Stimulated activated CD4-positive, alpha-beta T cell treated with anti-CD3 and anti-CD28 coated beads, Interleukin-4, amount 100 ng/mL, for 1 hour (primary cell): ENCODE measurements around the gene PPIAL4G.
A peak's percentile ranks its signal among the peaks of the same experiment; 100 is the strongest.
"Not testable (repeated sequence)": the region's sequence is repeated elsewhere in the genome, so short reads cannot be mapped to it uniquely, and the experiment has no call there.

Experiments
- DNase-seq: peaks from one replicate; pipeline ENCODE4 v3.0.0-alpha.2; 2020

The PPIAL4G gene

GRCh38 chr1:148483029-148483428, at the start of gene PPIAL4G:
Gene PPIAL4G, minus strand, starts transcription at chr1:148483302. Its CDS starts 50 bp downstream, at chr1:148483252.
- not testable (repeated sequence) for DNase-seq

DNA sequence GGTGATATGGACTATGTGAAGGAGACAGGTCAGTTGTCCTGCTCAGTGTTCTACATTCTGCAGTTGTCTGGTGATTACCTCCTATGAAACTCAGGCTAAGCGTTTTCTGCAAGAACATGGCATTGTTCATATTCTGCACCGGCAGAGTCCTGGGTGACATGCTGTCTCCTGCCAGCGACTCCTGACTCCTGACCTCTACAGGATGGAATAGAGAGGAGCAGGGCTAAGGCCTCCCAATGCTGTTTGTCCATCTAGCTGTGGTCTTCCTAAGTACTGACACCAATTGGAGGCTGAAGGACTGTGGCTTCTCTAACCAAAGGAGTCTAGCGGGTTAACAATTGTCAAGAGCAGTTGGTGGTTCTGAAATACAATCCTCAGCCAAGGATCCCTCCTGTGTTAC, 49.1 kb upstream of the PPIAL4G start:
- DNase-seq, result not testable (repeated sequence)

GRCh38 chr1:148529101-148529567, 46.0 kb upstream of the PPIAL4G start:
- peak; percentile 75 for DNase-seq

- DNase-seq, result not testable (repeated sequence)
Observed at GRCh38 chr1:148528591-148528990, 45.5 kb upstream of the PPIAL4G start.

GRCh38 chr1:148526587-148526986, 43.5 kb upstream of the PPIAL4G start:
- DNase-seq, result not testable (repeated sequence)

DNA sequence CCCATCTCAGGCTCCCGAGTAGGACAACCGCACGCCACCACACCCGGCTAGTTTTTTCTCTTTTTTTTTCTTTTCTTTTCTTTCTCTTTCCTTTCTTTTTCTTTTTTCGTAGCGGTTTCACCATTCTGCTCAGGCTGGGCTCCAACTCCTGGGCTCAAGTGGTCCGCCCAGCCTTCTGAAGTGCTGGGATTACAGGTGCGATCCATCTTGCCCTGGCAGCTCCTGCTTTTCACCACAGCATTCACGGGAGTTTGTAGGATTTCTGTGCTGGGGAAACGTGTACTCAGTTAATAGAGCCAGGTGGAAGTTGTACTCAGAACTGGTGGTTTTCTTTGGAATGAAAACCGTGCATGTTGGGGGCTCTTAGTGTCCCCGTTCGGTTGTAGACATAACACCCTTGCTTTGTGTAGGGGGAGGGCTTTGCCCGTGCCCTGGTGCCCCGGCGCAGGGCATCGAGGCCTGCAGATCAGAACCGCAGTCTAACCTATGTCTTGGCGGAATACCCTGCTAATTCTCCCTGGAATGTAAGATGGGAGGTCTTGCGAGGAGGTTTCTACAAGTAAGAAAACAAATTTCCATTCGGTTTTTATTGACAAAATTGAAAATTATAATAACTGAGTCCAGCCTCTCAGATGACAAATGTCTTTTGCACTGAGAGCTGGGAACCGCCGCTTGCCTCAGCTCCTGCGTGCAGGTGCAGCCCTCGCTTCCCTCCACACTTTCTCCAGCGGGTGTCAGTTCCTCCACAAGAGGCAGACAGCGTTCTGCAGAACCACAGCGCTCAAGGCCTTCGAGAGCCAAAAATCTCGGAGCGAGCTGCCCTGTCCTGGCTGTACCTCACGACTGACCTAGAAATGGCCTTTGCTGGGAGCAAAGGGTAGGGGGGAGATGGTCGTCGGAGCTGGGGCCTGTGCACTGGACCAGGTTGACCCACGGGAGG, 40.4 kb upstream of the PPIAL4G start:
- DNase-seq, result not testable (repeated sequence)

DNA sequence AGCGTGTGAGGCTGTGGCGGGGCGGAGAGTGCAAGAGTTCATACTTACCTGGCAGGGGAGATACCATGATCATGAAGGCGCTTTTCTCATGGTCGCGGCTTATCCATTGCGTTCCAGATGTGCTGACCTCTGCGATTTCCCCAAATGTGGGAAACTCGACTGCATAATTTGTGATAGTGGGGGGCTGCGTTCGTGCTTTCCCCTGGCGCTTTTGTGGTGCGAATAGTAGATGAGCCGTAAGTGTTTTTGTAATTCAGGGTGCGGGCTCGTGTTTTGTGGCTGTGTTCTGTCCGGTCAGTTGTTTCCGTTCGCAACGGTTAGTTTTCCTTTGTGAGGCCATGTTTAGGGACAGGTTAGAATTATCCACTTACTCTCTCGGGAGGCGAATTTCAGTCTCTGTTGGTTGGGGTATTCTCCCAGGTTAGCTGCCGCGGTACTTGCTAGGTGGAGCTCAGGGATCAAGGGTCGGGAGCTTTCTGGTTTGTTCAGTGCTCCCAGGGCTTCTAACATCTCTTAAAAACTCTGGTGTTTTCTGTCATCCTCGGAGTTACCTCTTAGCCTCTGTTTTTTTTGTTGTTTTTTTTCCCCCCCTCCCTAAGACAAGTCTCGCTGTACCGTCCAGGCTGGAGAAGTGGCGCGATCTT, 39.6 kb upstream of the PPIAL4G start:
- DNase-seq, result peak; percentile 81

DNA sequence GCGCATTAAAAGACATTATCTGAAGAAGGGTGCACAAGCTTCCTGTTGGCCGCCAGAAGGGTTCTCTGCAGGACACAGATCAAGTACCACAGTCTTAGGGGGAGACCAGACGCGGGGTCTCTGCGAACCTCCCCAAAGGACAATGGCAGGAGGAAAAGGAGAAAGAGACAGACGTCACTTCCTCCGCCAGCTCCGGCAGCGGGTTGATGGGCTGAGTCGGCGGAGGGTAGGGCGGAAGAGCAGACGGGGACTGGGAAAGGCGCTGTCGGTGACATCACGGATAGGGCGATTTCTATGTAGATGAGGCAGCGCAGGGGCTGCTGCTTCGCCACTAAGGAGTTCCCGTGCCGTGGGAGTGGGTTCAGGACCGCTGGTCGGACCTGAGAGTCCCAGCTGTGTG, 39.0 kb upstream of the PPIAL4G start:
- DNase-seq, result peak; percentile 78

- DNase-seq, result not testable (repeated sequence)
Observed at GRCh38 chr1:148514310-148514709, 31.2 kb upstream of the PPIAL4G start.

- not testable (repeated sequence) for DNase-seq
Observed at GRCh38 chr1:148512571-148513184, 29.6 kb upstream of the PPIAL4G start.

GRCh38 chr1:148493933-148494332, 10.8 kb upstream of the PPIAL4G start:
- not testable (repeated sequence) for DNase-seq

- not testable (repeated sequence) for DNase-seq
Observed at GRCh38 chr1:148481134-148481533, 2.0 kb downstream of the PPIAL4G start.

- not testable (repeated sequence) for DNase-seq
Observed at GRCh38 chr1:148459694-148460093, 23.4 kb downstream of the PPIAL4G start.

DNA sequence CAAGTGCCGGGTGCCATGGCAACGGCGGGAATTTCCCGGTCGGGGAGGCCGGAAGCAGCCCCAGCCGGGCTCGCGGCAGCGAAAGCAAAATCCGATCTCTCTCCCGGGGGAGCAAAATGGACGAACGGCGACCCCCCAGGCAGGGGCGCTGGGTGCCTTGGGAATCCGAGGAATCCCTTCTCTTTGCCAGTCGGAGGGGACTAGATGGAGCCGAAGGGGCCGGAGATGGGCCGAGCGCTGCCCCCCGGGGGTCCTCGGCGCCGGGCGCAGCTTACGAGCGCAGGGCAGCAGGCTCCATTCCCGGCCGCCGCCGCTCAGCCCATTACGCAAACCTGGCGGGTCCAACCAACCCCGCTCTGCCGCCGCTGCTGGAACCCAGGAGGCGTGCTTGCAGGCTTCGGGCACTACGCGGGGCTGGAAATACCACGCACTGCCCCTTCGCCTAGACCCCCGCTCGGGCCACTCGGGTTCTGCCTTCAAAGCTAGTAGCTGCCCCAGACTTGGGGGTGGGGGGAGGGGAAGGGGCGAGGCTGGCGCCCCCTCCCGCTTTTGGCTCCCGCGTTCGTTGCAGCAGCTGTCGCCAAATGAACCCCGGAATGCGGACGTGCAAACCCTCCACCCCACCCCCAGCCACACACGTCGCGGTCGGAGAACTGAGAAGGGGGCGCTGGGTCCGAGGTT, 24.1 kb downstream of the PPIAL4G start:
- peak; percentile 45 for DNase-seq

DNA sequence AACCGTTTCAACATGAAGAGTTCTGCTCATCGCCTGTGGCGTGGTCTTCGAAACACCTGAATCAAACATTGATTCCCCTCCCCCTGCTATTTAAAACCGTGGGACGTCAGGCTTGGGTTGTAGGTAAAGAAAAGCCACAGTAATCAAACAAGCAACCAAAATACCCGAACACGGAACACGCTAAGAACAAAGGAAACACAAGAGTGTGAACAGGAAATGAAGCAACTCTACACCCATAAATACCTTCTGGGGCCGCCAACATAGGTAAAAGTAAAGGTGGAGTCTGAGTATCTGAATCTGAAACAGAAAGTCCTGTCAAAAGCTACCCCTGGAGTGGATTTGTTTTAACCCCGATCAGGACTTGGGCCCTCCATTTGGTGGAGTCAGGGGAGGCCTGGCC, 24.7 kb downstream of the PPIAL4G start:
- peak; percentile 7 for DNase-seq

DNA sequence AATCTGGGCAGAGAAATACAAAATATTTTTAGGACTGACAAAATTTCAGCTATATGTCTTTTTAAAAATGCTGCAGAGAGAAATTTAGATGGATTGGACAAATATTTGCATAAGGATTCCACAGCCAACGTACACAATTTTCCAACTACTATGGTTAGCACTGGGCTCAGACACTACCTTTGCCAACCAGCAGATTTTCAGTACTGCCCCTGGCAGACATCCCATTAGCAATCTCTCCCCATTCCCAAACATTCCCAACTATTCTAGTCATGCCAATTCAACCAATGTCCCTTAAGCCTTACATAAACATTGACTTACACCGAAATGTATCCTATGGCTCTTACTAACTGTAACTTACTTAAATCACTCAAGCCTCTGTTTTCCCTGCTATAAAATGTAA, 30.3 kb downstream of the PPIAL4G start:
- DNase-seq, result not testable (repeated sequence)

DNA sequence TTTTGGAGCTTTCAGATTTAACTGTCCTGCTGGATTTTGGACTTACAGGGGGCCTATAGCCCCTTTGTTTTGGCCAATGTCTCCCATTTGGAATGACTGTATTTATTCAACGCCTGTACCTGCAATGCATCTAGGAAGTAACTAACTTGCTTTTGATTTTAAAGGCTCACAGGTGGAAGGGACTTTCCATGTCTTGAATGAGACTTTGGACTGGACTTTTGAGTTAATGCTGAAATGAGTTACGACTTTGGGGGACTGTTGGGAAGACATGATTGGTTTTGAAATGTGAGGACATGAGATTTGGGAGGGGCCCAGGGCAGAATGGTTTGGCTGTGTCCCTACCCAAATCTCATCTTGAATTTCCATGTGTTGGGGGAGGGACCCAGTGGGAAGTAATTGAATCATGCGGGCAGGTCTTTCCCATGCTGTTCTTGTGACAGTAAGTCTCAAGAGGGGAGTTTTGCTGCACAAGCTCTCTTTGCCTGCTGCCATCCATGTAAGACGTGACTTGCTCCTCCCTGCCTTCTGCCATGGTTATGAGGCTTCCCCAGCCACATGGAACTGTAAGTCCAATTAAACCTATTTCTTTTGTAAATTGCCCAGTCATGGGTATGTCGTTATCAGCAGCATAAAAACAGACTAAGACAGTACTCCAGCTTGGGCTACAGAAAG, 43.3 kb downstream of the PPIAL4G start:
- not testable (repeated sequence) for DNase-seq

DNA sequence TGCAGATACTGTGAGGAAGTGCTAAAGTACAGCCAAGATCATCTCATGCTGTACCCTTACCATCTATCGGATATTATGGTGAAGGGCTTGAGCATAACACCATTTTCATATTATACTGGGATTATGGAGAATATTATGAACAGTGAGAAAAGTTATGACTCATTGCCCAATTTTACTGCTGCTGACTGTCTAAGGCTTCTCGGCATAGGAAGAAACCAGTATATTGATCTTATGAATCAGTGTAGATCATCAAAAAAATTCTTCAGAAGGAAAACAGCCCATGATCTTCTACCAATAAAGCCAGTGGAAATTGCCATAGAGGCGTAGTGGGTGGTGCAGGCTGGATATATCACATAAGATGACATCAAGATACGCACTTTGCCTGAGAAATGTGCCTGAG, 47.7 kb downstream of the PPIAL4G start:
- DNase-seq, result no peak

- DNase-seq, result no peak
Observed at GRCh38 chr1:148434832-148435231, 48.3 kb downstream of the PPIAL4G start.

DNA sequence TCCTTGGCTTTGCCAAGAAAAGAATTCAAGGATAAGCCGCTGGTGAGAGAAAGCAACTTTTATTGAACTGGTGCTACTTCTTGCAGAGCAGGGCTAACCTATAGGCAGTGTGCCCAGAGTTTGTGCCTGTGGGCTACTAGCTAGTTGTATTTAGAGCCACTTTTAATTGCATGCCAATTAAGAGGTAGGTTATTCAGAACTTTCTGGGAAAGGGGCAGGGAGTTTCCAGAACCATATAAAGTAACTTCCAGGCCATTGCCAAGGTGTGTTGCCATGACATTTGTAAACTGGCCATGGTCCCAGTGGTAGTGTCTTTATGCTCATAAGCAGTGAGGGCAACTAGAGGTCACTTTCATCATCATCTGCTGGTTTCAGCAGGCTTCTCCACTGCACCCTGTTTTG, 50.2 kb downstream of the PPIAL4G start:
- not testable (repeated sequence) for DNase-seq
